ENCODE results near the gene RND1. TPM values are rescaled to one million over a fixed set of nuclear protein-coding genes. Genes with fewer than 3 reads are reported as not detected.
A peak's percentile ranks its signal among the peaks of the same experiment; 100 is the strongest.
"Not testable (repeated sequence)": the region's sequence is repeated elsewhere in the genome, so short reads cannot be mapped to it uniquely, and the experiment has no call there.

Gene RND1
- total RNA-seq, 2 experiments from 2014 or later = 2.3 to 3.2 TPM

DNA sequence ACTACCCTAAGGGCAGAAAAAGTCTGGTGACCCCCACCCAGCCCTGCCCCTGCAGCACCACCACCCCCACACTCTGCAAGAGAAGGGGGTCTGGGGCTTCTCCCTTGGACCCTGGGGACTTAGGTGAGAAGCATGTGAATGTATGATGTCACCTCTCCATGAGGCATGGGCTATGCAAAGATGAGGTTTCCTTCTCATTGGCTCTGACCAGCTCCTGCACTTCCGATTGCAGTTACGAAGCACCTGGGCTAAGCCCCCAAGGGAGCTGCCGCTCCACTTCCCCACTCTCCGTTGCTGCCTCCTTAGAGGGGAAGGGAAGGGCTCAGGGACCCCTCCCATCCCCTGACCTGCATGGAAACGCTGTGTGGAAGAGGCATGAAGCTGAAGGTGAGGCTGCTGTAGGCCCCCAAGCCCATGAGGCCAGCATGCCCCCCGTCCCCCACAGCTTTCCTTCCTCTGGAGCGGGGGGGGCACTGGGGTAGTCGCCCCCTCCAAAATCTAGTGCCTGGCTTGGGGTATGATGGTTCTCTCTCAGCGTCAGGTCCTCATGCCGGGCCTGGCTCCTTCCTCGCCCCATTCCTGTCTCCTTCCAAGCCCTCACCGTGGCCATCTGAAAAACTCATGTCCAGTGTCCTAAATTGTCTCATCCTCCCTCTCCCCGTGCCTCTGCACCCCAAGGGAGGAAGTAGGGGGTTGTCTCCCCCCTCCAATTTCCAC is 8.2 kb downstream of the RND1 start:
- Mint-ChIP-seq H3K36me3 (ENCODE audit: low read depth) (no peaks in the 10 kb centered on the region), H3K27ac (no peak overlapping the region), H3K4me1 (ENCODE audit: low read depth) (peaks cover 9% of the 10 kb centered on the region), H3K9me3 (no peaks in the 10 kb centered on the region), H3K4me3 (no peak overlapping the region), H3K27me3 (peaks cover 1% of the 10 kb centered on the region)
- ChIA-PET POLR2A (interaction anchor here (0.6 to 1.5 kb wide), 2 partner anchors 8 to 82 kb away, joined by 3 to 7 read pairs; partner anchors contain the start of gene RND1), CTCF (interaction anchor here (0.6 to 12.8 kb wide), 5 partner anchors 8 to 1175 kb away, joined by 3 to 294 read pairs (median 4); partner anchors contain the start of gene RND1)
- intact Hi-C loops (cut with micrococcal nuclease) = no loop called here
- DNase-seq (no peak), ATAC-seq (no peak)
- TF ChIP-seq, protein P1, sequence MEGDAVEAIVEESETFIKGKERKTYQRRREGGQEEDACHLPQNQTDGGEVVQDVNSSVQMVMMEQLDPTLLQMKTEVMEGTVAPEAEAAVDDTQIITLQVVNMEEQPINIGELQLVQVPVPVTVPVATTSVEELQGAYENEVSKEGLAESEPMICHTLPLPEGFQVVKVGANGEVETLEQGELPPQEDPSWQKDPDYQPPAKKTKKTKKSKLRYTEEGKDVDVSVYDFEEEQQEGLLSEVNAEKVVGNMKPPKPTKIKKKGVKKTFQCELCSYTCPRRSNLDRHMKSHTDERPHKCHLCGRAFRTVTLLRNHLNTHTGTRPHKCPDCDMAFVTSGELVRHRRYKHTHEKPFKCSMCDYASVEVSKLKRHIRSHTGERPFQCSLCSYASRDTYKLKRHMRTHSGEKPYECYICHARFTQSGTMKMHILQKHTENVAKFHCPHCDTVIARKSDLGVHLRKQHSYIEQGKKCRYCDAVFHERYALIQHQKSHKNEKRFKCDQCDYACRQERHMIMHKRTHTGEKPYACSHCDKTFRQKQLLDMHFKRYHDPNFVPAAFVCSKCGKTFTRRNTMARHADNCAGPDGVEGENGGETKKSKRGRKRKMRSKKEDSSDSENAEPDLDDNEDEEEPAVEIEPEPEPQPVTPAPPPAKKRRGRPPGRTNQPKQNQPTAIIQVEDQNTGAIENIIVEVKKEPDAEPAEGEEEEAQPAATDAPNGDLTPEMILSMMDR (IDR thresholded peaks at IDR 0.05) = no peak

DNA sequence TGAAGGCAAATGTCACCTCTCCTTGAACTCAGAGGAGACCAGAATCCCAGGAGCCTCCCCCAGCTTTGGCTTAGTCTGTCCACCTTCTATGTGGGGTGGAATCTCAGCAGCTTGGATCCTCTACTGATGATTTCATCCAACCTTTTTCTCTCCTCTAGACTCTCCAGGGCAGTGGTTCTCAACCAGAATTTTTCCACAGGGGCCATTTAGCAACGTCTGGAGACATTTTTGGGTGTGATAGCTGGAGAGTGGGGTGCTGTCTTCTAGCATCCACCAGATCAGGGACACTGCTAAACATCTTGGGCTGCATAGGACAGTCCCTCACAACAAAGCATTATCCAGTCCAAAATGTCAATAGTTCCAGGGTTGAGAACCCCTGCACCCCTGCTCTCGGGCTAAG is 9.3 kb downstream of the RND1 start:
- ChIA-PET POLR2A (interaction anchor here (0.5 to 1.5 kb wide), 2 partner anchors 9 to 44 kb away, joined by 3 to 7 read pairs; partner anchors contain the start of gene RND1), CTCF (interaction anchor here (0.7 to 12.8 kb wide), 6 partner anchors 9 to 121 kb away, joined by 3 to 294 read pairs (median 5); partner anchors contain the start of gene RND1)
- intact Hi-C loops (cut with micrococcal nuclease) = no loop called here
- H3K4me1 Mint-ChIP-seq (ENCODE audit: low read depth) = peaks cover 9% of the 10 kb centered on the region
- ATAC-seq = no peak
- no peak for DNase-seq
- no peak overlapping the region for H3K4me3 Mint-ChIP-seq
- TF ChIP-seq, protein P1 (IDR thresholded peaks at IDR 0.05) = no peak
- H3K9me3 Mint-ChIP-seq = no peaks in the 10 kb centered on the region
- no peak overlapping the region for H3K27ac Mint-ChIP-seq
- peaks cover 3% of the 10 kb centered on the region for H3K36me3 Mint-ChIP-seq (ENCODE audit: low read depth)
- H3K27me3 Mint-ChIP-seq = no peaks in the 10 kb centered on the region

DNA sequence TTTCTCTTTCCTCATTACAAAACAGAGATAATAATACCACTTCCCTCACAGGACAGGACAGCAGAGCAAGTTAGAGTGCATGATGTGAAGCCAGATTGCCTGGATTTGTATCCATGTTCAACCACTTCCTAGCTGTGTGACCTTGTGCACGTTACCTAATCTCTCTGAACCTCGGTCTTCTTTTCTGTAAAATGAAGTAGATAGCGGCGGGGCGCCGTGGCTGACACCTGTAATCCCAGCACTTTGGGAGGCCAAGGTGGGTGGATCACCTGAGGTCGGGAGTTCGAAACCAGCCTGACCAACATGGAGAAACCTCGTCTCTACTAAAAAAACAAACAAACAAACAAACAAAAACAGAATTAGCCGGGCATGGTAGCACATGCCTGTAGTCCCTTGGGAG is 10.7 kb downstream of the RND1 start:
- not testable (repeated sequence) for ATAC-seq, DNase-seq, H3K9me3 Mint-ChIP-seq, H3K4me3 Mint-ChIP-seq, H3K27ac Mint-ChIP-seq, H3K27me3 Mint-ChIP-seq
- Mint-ChIP-seq H3K4me1 (ENCODE audit: low read depth) (peaks cover 17% of the 10 kb centered on the region), H3K36me3 (ENCODE audit: low read depth) (peaks cover 14% of the 10 kb centered on the region)
- intact Hi-C loops (cut with micrococcal nuclease) = loop anchor here (5.0 kb wide), 1 partner anchor 122 kb away; the partner anchor contains the start of gene WNT1
- ChIA-PET CTCF (interaction anchor here (1.0 to 12.8 kb wide), 6 partner anchors 15 to 139 kb away, joined by 3 to 294 read pairs (median 46); a partner anchor contains a TSS), POLR2A (interaction anchor here (5.8 kb wide), 1 partner anchor 10 kb away, joined by 56 read pairs; the partner anchor contains the start of gene RND1)

DNA sequence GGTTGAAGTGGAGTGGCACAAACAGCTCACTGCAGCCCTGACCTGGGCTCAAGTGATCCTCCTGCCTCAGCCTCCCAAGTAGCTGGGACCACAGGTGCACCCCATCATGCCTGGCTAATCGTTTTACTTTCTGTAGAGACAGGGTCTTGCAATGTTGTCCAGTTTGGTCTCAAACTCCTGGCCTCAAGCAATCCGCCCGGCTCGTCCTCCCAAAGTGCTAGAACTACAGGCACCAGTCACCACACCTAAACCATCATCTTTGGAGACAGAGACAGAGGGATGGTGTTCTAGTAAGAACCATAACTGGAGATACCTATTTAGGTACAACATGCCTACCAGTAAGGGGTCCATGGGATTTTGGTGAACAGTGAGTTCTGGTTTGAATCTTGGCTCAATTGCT is 11.2 kb downstream of the RND1 start:
- Mint-ChIP-seq H3K27ac (no peak overlapping the region), H3K9me3 (no peaks in the 10 kb centered on the region), H3K4me3 (no peak overlapping the region), H3K27me3 (no peaks in the 10 kb centered on the region), H3K36me3 (ENCODE audit: low read depth) (peaks cover 19% of the 10 kb centered on the region), H3K4me1 (ENCODE audit: low read depth) (peaks cover 21% of the 10 kb centered on the region)
- TF ChIP-seq, protein P1 (IDR thresholded peaks at IDR 0.05) = no peak
- ChIA-PET CTCF (interaction anchor here (1.0 to 12.8 kb wide), 12 partner anchors 14 to 234 kb away, joined by 3 to 294 read pairs (median 24); partner anchors contain the start of genes FKBP11 and WNT1), POLR2A (interaction anchor here (5.8 kb wide), 1 partner anchor 11 kb away, joined by 56 read pairs; the partner anchor contains the start of gene RND1)
- ATAC-seq (no peak), DNase-seq (no peak)
- intact Hi-C loops (cut with micrococcal nuclease) = loop anchor here (5.0 kb wide), 1 partner anchor 123 kb away; the partner anchor contains the start of gene WNT1

DNA sequence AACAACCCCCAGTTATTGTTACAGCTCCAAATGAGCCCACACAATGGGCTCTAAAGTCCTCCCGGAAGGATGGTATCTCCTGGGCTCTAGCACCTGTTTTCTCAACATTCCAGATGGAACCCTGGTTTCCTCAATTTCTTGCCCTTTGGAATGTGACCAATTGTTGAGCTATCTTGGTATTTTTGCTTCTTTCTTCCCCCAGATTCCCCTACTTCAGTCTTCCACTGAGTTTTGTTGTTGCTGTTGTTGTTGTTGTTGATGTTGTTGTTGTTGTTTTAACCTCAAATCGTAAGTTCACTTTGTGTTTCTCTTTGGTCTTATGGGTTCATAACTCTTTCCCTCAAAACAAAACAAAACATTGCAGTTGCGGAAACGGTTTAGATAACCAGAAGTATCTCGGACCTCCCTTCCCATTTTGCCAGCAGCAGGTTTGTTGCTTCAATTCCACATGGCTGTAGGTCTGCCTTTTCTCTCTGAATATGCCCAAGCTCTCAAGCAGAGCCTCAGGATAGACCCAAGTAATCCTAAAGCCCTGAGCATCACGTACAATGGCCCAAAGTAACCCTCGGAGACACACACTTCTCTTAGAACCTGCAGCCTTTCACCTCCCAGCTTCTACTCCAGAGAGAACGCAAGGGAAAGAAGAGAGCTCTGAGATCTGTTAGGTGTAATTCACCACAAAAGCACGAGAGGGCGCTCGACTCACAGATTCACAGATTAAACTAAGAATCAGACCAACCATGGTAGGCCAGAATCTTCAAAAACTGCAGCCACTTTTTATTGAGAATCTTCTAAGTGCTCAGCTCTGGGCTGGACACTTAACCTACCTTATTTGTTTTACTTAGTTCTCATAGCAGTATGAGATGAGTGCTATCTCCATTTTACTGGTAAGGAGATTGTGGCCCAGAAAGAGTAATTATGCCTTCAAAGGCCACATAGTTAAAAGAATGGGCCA is 12.7 kb downstream of the RND1 start:
- POLR2A ChIA-PET = interaction anchor here (0.8 to 5.8 kb wide), 17 partner anchors 12 to 278 kb away, joined by 3 to 56 read pairs (median 4); partner anchors contain the start of genes CCNT1, FKBP11, RND1 and TUBA1B
- Mint-ChIP-seq H3K4me1 (ENCODE audit: low read depth) (peaks cover 24% of the 10 kb centered on the region), H3K27me3 (no peaks in the 10 kb centered on the region), H3K36me3 (ENCODE audit: low read depth) (peaks cover 22% of the 10 kb centered on the region), H3K27ac (peak overlapping the region; percentile 96), H3K9me3 (no peaks in the 10 kb centered on the region), H3K4me3 (peak overlapping the region; percentile 97)
- ATAC-seq (peak; percentile 43), DNase-seq (peak; percentile 97)
- intact Hi-C loops (cut with micrococcal nuclease) = loop anchor here (1.0 to 5.0 kb wide), 3 partner anchors 38 to 124 kb away; partner anchors contain the start of gene WNT1
- CTCF ChIA-PET = interaction anchor here (0.6 to 12.8 kb wide), 67 partner anchors 8 to 655 kb away, joined by 3 to 294 read pairs (median 5); partner anchors contain the start of genes ARF3, CACNB3, FKBP11 and PRKAG1
- TF ChIP-seq, protein P1 (IDR thresholded peaks at IDR 0.05) = peak; percentile 79
